RWPE1 (cell line): ENCODE results near the gene AFF2.

Experiments
- CTCF ChIA-PET: fragments of 350-600 bp; sonication (Branson Sonifier 250); formaldehyde crosslinking; extraction: SDS; loops from one replicate; lab custom pipeline; 2021; lab: Yijun Ruan, JAX
- POLR2A ChIA-PET: fragments of 400-600 bp; formaldehyde crosslinking; extraction: SDS; loops from one replicate; lab custom pipeline; 2020; ENCODE audit warnings: antibody characterized with exemption; ENCODE audit not compliant: low non-redundant PET; lab: Yijun Ruan, JAX
- DNase-seq: peaks from one replicate; pipeline ENCODE4 v3.0.0; 2012; ENCODE audit warnings: low spot score
- H3K27ac ChIP-seq: fragments of 450-650 bp; 2 replicates; pipeline ENCODE4 v1.5.1; 2017
- CTCF ChIP-seq: fragments of 450-650 bp; conservative IDR thresholded peaks from 2 replicates; pipeline ENCODE4 v1.5.1; 2017; ENCODE audit warnings: low read depth, mild to moderate bottlenecking

Gene AFF2

GRCh38 chrX:148933881-148934280 is 433.5 kb downstream of the AFF2 start:
- ChIA-PET CTCF (no interaction called here), POLR2A (no interaction called here)
- no peak for DNase-seq
- no peak overlapping the region for H3K27ac ChIP-seq
- TF ChIP-seq CTCF: no peak

- no peak for DNase-seq
- H3K27ac ChIP-seq: no peak overlapping the region
- ChIA-PET POLR2A (no interaction called here), CTCF (no interaction called here)
- TF ChIP-seq CTCF: no peak
These were observed 437.9 kb downstream of the AFF2 start for GRCh38 chrX:148938348-148938747.

DNA sequence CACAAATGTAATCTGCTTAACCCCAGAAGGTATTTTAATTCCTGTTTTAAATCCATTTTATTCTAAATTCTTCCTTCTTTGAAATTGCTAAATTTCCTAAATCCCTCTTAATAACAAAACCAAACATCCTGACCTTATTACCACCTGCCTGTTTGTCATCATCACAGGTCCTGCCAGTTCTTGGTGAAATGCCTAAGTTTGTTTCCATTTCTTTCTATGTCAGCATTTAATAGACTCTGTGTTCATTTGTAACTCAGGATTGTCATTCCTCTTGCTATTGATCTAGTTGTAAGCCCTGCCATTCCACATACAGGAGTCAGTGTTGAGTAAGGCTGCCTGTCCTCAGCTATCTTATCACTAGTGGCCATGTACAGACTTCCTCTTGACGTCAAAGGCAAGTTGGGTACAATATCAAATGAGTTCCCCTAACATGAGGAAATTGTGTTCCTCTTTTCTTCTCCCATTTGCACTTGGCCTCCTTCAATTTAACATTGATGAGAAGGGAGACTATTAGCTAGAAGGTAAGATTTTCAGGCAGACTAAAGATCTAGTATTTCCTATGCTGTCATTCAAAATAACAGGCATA is 440.1 kb downstream of the AFF2 start:
- no peak for DNase-seq
- CTCF ChIA-PET: no interaction called here
- no peak overlapping the region for H3K27ac ChIP-seq
- TF ChIP-seq CTCF: no peak
- POLR2A ChIA-PET: no interaction called here

- CTCF ChIA-PET: no interaction called here
These were observed 442.3 kb downstream of the AFF2 start for GRCh38 chrX:148942754-148943153.

DNA sequence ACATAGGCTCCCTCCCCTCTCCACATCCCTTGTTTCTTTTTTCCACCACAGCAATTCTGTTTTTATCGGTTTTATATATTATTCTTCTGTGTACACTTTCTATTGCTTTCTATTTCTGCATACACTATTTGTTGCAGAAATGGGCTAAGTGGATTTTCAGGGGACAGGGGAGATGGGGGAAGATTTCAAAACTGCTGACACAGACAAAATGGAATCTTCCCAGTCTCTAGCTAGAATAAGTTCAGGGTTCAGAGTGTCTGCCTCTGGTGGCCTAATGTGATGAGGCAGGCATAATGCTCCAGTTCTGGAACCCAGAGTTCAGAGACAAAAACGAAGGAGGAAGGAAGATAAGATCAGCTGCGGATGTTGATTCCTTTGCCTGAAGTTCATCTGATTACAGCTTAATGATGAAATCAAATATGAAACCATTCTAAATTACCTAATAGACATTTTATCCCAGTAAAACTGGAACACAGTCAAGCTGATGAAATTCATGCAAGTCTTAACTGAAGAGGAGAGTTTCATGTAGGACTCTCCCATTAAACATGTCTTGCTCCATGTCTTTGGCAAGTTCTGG is 447.1 kb downstream of the AFF2 start:
- CTCF ChIA-PET: no interaction called here
- TF ChIP-seq CTCF: no peak
- POLR2A ChIA-PET: no interaction called here
- no peak for DNase-seq
- no peak overlapping the region for H3K27ac ChIP-seq

More at GRCh38 chrX:148942754-148943153, 442.3 kb downstream of the AFF2 start:
- POLR2A ChIA-PET: no interaction called here
- TF ChIP-seq CTCF: no peak
- no peak for DNase-seq
- no peak overlapping the region for H3K27ac ChIP-seq

DNA sequence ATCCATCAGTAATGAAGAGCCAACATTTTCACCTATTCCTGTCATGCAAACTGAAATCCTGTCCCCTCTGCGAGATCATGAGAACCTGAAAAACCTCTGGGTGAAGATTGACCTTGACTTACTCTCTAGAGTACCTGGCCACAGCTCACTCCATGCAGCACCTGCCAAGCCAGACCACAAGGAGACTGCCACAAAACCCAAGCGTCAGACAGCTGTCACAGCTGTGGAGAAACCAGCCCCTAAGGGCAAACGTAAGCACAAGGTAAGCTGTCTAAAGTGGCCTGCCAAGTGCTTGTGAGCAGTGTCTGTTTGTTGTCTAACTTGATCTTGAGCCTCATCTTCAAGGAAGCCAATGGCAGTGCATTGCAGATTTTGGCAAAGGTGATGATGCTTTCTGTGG is 455.9 kb downstream of the AFF2 start:
- no peak for DNase-seq
- H3K27ac ChIP-seq: no peak overlapping the region
- TF ChIP-seq CTCF: no peak
- ChIA-PET POLR2A (no interaction called here), CTCF (no interaction called here)
